Stimulated activated CD4-positive, alpha-beta T cell treated with anti-CD3 and anti-CD28 coated beads, Interleukin-2, amount 100 ng/mL, for 4 hours (primary cell): ENCODE data around the gene ACBD6.

Source experiments
- DNase-seq: peaks from one replicate; pipeline ENCODE4 v3.0.0-alpha.2; 2020; ENCODE audit warnings: low read depth

Gene ACBD6

DNA sequence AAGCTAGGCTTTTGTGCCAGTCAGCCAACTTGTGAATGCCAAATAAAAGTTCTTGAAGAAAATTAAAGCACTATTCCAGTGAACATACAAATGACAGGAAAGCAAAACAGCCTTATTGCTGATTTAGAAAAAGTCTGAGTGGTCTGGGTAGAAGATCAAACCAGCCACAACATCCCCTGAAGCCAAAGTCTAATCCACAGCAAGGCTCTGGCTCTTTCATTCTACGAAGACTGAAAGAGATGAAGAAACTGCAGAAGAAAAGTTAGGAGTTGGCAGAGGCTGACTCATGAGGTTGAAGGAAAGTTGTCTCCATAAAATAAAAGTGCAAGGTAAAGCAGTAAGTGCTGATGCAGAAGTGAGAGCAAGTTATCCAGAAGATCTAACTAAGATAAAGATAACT lies 206.4 kb downstream of the ACBD6 start:
- no peak for DNase-seq

DNA sequence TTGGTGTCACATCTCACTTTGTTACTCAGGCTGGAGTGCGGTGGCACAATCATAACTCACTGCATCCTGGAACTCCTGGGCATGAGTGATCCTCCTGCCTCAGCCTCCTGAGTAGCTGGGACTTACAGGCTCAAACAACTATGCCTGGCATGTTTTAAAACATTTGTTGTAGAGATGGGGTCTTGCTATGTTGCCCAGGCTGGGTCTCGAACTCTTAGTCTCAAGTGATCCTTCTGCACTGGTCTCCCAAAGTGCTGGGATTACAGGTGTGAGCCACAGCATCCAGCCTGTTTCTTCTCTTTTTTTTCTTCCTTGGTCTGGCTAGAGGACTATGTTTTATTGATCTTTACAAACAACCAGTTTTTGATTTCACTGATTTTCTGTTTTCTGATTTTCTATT lies 207.7 kb downstream of the ACBD6 start:
- no peak for DNase-seq

DNA sequence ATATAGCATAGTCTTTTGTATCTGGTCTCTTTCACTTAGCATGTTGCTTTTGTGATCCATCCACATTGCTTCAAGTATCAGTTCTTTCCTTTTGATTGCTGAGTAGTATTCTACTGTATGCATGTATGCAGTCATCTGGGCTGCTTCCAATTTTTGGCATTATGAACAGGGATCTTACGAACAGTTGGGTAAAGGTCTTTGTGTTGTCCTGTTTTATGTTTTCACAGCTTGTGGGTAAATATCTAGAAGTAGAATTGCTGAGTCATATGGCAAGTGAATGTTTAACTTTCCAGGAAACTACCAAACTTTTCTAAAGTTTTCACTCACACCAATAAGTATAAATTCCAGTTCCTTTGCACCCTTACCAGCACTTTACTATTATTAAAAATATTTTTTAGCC lies 211.4 kb downstream of the ACBD6 start:
- no peak for DNase-seq

DNA sequence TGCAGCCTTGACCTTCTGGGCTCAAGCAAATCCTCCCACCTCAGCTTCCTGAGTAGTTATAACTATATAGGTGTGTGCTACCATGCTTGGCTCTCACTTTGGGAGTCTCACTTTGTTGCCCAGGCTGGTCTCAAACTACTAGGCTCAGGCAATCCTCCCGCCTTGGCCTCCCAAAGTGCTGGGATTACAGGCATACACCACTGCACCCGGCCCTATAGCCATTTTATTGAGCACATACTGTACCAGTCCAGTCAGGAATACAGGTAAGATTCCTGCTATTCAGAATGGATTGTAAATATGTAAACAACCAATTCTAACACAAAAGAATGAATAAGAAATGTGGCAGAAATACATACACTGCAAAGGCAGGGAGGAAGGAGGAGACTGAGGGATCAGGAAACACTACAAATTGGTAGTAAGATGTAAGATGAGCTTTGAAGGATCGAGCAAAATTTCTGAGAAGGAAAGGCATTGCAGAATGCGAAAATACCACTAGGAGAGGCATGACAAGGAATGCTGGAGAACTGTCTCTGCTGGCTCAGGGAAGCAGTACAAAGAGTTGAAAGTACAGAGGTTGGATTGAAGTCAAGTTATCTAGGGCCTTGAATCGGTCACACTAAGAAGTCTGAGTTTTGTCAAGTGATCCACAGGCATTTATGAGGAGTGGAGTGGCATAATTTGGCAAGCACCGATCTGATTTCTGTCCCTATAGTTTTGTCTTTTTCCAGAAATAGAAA lies 211.9 kb downstream of the ACBD6 start:
- no peak for DNase-seq

DNA sequence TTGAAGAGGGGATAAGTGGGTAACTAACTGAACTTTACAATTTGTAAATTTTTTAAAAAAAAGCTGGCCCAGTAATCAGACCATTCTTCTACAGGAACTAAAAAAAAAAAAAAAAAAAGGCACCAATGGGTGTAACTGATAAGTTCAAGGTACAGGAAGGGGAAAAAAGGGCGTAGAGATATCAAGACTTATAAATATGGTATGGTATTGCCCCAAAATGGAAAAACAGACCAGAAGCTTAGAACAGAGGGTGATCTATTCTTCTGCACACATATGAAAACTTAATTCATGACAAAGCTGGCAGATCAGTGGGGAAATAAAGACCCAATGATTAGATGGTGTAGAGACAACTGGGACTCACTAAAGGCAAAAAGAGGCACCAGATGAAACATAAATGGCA lies 213.4 kb downstream of the ACBD6 start:
- no peak for DNase-seq

DNA sequence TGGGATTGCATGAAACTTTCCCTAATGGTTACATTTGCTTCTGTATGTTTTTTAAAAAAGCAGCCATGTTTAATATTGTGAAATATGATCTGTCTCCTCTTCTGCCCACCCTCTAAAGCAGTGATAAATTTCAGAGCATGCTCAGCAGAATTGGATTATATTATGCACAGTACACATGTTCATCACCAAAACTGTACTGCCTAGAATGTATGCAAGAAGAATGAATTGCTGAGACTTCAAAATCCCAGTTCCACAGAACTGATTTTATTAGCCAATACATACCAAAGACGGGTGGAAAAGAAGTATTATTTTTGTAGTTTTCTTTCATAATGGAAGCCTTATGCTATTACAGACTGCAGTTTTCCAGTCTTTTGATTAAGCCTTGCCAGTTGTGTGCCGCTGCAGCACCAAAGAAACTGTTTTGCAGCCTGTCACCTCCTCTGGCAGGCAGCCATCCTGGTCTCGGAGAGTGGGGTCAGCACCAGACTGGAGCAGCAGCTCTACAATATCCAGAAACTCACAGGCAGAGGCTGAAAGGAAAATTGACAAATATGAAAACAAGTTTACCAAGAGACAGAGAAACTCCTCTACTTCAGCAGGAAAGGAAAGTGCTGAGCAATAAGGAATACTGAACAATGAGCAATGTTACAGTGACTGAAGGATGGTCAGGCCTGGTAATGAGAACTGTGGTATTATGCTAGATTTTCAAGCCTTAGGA lies 214.2 kb downstream of the ACBD6 start:
- no peak for DNase-seq

DNA sequence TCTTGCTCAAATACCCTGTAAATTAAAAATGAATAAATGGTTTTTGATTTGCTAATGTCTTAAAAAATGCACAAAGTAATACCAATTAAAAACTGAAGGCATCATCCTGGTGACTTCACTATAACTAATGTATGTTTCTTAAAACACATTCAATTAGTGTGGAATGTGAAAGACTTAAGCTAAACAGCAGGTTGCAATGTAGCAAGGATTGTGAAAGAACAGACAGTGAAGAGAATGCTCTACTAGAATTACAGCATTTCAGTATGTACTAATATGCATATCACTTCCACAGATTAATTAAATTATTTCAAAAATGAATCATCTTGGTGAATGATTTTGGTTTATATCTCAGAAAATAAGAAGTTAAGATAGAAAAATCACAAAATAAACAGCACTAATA lies 216.0 kb downstream of the ACBD6 start:
- DNase-seq, result no peak

DNA sequence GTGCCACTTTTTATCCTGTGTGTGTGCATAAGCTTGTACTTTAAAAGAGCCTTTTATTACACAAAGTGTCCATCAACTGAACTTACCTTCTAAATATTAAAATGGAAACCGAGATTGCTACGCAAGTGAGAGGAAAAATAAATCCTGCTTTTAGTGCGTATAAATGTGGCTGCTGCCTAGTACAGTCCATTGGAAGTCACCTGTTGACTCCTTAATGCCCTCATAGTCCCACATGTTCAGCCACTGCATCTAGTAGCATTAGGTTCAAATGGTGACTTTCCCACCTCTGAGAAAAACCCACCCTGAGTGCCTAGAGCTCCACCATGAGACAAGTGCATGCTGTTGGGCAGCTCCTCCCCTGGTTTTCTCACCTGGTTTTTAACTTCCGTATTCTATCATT lies 219.3 kb downstream of the ACBD6 start:
- DNase-seq, result no peak

DNA sequence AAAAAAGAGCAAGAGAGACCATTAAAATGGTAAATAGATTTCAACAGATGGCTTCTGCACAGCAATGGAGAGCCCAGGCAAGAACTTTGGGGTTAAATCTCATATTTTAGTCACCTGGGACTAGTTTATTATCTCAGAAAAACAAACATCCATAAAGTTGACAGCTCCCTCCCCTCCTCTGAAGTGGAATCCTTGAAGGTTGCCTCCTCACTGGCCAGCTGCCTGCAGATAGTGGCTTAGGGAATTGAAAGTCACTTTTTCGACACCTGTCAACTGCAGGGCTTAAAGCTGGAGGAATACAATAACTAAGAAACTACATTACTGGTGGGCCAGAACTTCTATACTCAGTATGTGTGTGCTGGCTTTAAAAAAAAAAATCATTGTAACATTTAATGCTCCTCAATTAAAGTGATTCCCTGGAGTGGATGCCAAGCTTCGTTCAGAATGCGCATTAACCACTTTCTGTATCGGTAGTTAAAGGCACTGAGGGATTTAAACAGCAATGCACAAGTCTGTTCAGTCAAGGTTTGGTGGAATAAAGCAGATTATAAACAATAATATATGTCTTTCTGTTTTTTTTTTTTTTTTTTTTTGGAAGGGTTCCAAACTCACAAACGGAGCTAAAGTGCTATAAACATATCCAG lies 219.9 kb downstream of the ACBD6 start:
- DNase-seq, result no peak

DNA sequence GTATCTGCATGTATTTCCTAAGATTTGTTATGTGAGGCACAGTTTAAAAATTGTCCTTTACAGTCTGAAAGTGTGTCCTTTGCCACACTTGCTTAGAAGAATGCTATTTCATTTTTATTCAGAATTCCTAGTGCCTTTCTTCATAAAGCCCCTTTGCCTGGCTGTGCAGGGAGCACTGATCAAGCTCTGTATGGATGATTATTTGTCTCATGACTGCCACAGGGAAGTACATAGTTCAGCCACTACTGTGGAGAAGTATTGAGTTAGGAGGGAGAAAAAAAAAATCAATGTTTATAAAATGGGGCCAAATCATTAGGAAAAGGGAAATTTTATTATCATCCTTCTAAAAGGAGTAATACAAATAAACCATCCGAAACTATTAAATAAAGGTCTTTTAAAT lies 220.9 kb downstream of the ACBD6 start:
- DNase-seq, result no peak

DNA sequence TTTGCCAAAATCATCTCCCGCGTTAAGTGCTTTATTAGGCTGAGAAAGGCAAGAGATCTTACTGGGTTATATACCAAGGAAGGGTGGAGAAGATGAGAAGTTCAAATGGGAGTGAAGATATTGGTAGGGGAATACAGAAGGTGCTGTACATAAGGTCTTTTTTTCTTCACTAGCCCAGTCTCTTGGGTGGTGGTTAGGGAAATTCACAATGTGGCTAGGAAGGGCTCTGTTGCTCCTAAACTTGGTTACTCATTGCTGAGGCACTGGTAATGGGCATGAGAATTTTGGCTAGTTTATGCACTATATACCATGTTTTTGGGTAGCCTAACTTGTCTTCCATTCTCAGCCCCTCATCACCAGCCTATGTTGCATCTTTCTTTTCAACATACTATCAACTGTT lies 221.8 kb downstream of the ACBD6 start:
- DNase-seq, result no peak

DNA sequence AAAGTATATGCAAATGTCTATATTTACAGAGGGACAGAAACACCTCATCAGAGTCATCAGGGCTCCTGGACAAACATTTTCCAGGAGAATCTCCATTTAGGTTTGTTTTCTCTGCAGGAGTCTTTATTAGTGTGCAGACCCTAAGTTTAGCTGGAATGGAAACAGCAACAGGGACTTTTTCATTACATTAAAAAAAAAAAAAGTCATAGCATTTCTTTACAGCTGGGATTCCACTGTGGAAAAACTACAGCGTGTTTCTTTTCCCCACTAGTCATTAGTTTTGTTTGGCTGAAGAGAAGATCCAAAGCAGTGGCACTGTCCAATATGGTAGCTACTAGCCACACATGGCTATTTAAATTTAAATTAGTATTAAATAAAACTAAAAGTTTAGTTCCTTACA lies 222.7 kb downstream of the ACBD6 start:
- no peak for DNase-seq

DNA sequence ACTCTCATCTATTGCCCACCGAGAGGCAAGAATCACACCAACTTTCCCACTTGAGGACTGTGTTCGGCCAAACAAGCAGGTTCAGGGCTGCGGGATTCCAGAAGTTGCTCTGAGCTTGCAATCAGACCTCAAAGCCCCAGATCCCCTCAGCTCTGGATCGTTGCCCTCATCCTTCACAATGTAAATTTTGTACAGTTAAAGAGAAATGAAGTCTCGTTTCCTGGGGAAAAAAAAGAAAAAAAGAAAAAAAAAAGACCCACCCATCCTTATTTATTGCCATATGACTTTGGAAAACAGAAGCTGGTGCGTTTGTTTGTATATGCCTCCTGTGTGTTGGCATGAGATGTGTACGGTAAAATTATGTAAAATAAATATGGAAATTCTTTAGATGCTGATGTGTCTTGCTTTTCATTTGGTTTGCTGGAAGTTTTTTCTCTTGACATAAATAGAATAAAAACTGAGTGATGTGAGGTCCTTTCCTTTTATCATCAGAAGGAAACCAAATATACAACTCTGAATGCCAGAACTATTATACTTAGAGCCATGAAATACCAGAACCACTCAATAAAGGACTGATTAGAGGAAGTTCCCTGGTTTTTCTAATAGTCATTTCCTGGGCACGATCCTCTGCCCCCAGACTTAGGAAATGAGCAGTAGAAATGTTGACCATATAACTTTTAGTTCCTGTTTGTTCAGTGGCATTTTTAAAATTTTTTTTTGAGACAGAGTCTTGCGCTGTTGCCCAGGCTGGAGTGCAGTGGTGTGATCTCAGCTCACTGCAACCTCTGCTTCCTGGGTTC lies 223.6 kb downstream of the ACBD6 start:
- DNase-seq, result no peak

DNA sequence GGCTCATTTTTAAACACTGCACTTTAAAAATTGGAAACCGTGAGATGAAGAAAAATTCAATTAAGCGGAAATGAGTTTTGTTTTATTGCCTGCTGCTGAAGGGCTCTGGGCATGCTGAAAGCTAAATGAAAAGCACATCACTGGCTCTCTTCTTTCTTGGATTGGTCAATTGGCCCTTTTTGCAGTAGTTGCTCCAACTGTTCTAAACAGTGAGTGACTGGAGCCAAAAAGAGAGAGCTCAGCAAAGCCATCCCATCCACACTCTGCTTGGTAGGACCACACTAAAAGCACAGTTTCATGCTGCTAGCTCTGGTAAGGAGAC lies 224.2 kb downstream of the ACBD6 start:
- DNase-seq, result no peak

DNA sequence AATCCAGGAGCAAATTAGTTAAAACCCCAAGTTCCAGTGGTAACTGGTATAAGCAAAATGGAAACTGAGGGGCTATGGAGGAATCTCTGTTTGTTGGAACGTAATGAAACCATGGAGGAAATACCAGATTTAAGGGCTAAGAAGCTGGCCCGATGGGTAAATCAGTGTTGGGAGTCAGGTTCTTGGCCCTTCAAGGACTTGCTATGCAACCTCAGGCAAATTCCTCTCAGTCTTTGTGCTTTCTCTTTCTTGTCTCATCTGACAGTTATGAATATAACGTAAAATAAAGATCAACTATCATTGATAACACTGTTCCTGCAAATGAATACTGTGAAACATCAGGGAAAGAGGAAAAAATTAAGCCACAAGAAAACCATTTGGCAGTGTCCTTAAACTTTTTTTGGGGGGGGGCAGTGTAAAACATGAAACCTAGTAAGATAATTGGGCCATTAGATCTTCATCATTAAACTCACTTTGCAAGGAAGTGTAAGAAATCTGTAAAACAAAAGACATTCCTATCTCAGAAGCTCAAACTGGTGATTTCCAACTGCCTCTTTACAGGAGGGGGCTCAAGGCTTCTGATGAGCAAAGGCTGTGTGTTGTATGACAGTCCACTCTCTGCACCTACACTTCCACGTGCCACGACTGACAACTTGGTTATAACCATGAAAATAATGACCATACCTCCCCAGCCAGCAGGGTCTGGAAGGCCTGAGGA lies 224.7 kb downstream of the ACBD6 start:
- DNase-seq, result no peak

DNA sequence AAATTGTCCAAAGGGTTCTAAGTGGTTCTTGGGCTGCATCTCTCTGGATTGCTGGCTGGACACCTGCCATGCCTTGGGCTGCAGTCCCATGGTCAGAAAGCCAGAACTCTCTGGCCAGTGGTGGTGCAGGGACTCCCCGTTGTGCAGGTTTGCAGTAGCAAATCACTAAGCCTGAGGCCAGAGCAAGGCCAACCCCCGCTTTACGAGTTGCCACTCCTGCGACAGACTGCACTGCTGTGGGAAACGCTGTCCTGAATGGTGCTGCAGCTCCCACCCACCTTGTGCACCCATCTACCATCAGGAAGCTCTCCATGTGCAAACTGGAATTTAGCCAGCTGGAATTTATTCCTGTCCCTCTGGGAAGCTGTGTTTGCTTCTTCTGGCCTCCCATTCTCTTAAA lies 226.7 kb downstream of the ACBD6 start:
- DNase-seq, result no peak

DNA sequence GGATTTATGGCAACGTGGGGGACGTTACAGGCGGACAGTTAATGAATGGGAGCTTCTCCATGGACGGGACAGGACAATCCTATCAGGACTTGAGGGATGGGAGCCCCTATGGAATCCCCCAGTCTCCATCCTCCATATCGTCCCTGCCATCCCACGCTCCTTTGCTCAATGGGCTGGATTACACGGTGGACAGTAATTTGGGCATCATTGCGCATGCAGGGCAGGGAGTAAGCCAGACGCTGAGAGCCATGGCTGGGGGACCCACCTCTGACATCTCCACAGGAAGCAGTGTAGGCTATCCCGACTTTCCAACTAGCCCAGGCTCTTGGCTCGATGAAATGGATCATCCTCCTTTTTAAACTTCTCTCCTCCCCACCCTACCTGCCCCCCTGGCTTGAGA lies 228.2 kb downstream of the ACBD6 start:
- no peak for DNase-seq

DNA sequence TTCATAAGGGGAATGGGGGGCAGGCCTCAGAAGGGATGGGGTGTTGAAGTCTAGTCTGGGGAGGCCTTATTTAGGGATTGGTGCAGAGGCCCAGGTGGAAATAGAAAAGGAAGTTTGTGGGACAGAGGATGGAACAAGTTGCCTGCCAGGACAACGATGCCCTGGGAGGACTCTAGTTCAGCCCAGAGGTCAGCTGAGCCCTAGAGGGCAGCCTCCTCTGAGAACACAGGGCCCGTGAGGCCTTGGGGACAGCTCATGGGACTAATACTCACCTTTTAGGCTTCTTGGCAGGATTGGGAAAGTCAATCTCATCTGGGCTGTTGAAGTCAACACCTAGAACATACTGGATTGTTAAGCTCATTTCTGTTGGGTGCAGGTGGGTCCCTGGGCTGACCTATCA lies 229.3 kb downstream of the ACBD6 start:
- no peak for DNase-seq

DNA sequence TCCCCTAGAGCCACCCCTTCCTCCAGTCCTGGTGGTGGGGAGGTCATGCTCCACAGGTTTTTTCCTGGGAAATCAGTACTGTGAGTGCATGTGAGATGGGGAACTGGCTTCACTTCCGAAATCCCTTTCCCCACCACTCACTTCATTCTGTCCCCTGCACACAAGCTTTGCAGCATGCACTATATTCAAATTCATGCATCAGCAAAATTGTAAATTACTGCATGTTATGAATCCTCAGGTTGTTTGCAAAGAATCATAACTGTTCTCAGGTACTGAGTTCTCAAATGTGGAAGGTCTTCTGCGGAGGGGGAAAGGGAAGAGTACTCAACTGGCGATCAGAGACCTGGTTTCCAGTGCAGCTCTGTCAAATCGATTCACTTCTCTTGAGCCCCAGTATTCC lies 230.0 kb downstream of the ACBD6 start:
- no peak for DNase-seq

DNA sequence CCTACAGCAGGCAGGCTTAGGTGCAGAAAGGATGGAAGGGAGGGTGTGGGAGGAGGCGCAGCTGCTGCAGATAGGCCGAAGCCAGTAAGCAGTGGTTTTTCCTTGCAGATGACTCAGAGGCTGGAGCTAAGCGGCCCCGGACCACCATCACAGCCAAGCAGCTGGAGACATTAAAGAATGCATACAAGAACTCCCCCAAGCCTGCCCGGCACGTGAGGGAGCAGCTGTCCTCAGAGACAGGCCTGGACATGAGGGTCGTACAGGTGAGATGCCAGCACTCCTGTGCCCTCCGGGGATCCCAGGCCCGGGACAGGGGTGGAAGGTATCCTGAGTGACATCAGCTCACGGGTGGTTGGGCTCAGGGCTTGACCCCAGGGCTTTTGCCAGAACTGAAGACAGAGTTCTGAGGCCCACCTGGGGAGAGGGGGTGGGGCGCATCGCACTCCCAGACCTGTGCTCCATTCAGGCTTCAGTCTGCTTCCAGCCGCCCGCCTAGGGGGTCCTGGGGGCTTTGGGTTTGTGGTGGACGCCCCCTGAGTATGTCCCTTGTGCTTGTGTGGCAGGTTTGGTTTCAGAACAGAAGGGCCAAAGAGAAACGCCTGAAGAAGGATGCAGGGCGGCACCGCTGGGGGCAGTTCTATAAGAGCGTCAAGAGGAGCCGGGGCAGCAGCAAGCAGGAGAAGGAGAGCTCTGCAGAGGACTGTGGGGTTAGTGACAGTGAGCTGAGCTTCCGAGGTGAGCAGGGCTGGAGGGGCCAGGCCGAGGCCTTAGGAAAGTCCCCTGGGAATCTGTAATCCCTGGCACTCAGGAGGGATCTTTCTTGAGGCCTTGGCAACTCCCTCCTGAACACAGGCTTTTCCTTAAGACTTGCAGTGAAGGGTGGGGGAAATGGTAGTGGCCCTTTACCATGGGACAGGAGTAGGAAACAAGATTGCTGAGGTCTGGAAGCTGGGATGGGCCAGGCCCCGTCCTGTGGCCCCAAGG lies 230.8 kb downstream of the ACBD6 start:
- DNase-seq, result no peak
